ENCODE data around the gene CBFA2T3. TPM values are rescaled to one million over a fixed set of nuclear protein-coding genes. Genes with fewer than 3 reads are reported as not detected.

CBFA2T3 gene
- total RNA-seq, 4 donors from 2014 or later, result 4.0 to 18.5 (median 5.5) TPM

- WGBS, 2 donors (ENCODE audit: low coverage in 1 of 2), result 38% methylated on average over 8 of the region's 9 CpGs; no CpG with 5 or more reads in 1 of the 2 donors
- DNase-seq, result no peak
- no peak overlapping the region for H3K4me3 ChIP-seq
Observed at GRCh38 chr16:89007371-89008249, 30.6 kb upstream of the CBFA2T3 start.

GRCh38 chr16:89006036-89006752 lies 29.2 kb upstream of the CBFA2T3 start:
- no peak for TF ChIP-seq POLR2AphosphoS5 (IDR thresholded peaks at IDR 0.05)
- TF ChIP-seq POLR2A (IDR thresholded peaks at IDR 0.05), result no peak
- TF ChIP-seq CTCF (IDR thresholded peaks at IDR 0.05), result no peak
- no peak for TF ChIP-seq EP300 (IDR thresholded peaks at IDR 0.05; ENCODE audit: low read depth)
- H3K27me3 ChIP-seq, result peaks cover 41% of the 10 kb centered on the region
- 60 to 72% methylated on average over 1 to 24 of the region's 24 CpGs for WGBS, 2 donors (ENCODE audit: low coverage in 1 of 2)
- H3K36me3 ChIP-seq, result no peaks in the 10 kb centered on the region
- H3K4me3 ChIP-seq, result no peak overlapping the region
- peaks cover 0 to 5% (median 0%) of the 10 kb centered on the region in 4 donors for H3K4me1 ChIP-seq
- H3K27ac ChIP-seq, result no peak overlapping the region
- in situ Hi-C loops (cut with MboI; ENCODE audit: low pct_ligation_motif_present in 1 of 4, low pct_unique_long_range_greater_than_20kb in 1 of 4, low sequenced_read_pairs in 3 of 4), result no loop called here
- intact Hi-C loops (cut with DNase I; ENCODE audit: low total_unique reads), result no loop called here
- no peak for DNase-seq
- no peaks in the 10 kb centered on the region for H3K9me3 ChIP-seq

More at GRCh38 chr16:89007371-89008249, 30.6 kb upstream of the CBFA2T3 start:
- in situ Hi-C loops (cut with MboI; ENCODE audit: low pct_ligation_motif_present in 1 of 4, low pct_unique_long_range_greater_than_20kb in 1 of 4, low sequenced_read_pairs in 3 of 4), result no loop called here
- Histone ChIP-seq H3K36me3 (no peaks in the 10 kb centered on the region), H3K9me3 (no peaks in the 10 kb centered on the region), H3K27me3 (peaks cover 34% of the 10 kb centered on the region), H3K27ac (no peak overlapping the region), H3K4me1 (peaks cover 0 to 5% (median 0%) of the 10 kb centered on the region in 4 donors)
- intact Hi-C loops (cut with DNase I; ENCODE audit: low total_unique reads), result no loop called here
- TF ChIP-seq POLR2AphosphoS5 (IDR thresholded peaks at IDR 0.05) (no peak), POLR2A (IDR thresholded peaks at IDR 0.05) (no peak), CTCF (IDR thresholded peaks at IDR 0.05) (no peak), EP300 (IDR thresholded peaks at IDR 0.05; ENCODE audit: low read depth) (no peak)

GRCh38 chr16:89005201-89006035 lies 28.4 kb upstream of the CBFA2T3 start:
- WGBS, 2 donors (ENCODE audit: low coverage in 1 of 2), result 79% methylated on average over 23 of the region's 23 CpGs; no CpG with 5 or more reads in 1 of the 2 donors
- H3K9me3 ChIP-seq, result no peaks in the 10 kb centered on the region
- in situ Hi-C loops (cut with MboI; ENCODE audit: low pct_ligation_motif_present in 1 of 4, low pct_unique_long_range_greater_than_20kb in 1 of 4, low sequenced_read_pairs in 3 of 4), result no loop called here
- H3K27me3 ChIP-seq, result peaks cover 49% of the 10 kb centered on the region
- no peak overlapping the region for H3K27ac ChIP-seq
- no peak overlapping the region for H3K4me3 ChIP-seq
- TF ChIP-seq CTCF (IDR thresholded peaks at IDR 0.05) (no peak), POLR2AphosphoS5 (IDR thresholded peaks at IDR 0.05) (no peak), EP300 (IDR thresholded peaks at IDR 0.05; ENCODE audit: low read depth) (no peak), POLR2A (IDR thresholded peaks at IDR 0.05) (no peak)
- DNase-seq, result no peak
- intact Hi-C loops (cut with DNase I; ENCODE audit: low total_unique reads), result no loop called here
- H3K4me1 ChIP-seq, result peaks cover 0 to 5% (median 0%) of the 10 kb centered on the region in 4 donors
- no peaks in the 10 kb centered on the region for H3K36me3 ChIP-seq
